NCI-H226 (cell line): ENCODE results near the gene PDZD7.

ENCODE experiments used
- DNase-seq: peaks from one replicate; pipeline ENCODE4 v3.0.0-alpha.2; 2015

The PDZD7 gene

GRCh38 chr10:101060951-101061623 lies 30.2 kb upstream of the PDZD7 start:
- peak; percentile 62 for DNase-seq

DNA sequence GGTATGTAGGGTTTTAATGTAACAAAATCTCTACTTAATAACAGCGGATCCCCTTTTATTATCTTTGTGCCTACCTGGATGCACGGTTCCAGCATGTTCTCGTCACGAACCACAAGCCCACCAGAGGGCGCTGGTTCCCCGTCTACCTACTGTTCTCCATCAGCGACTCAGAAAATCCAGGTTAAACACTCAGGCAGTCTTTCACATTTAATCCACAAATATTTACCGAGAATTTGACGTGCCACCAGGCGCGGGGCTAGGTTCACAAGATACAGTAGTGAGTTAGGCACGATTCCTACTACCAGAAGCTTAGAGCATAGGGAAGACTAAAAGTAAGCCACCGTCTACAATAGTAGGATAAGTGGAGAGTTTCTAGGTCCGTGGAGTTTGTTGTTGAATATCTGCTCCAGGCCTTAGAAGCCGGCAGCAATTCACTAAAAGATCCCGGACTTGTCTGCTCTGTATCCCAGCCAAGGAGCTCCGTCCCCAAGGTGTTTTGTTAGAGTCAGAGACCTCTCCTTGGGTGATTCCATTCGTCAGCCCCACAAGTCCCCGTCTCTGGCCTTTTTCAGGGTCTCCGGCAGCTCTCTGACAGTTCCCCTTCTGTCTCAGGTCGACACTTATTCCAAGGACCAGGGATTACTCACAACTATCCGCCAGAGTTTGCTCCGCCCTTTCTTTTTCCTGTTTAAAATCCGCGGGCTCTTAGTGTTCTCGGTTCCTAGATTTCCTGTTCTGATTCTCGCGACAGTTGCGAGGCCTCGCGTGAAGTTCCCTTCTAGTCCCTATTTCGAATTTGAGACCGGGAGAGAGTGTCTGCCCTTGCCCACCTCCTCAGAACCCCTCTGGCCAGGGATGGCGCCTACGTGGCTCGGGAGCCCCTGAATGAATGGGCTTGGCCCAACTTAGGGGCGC lies 29.4 kb upstream of the PDZD7 start:
- DNase-seq, result peak; percentile 91

GRCh38 chr10:101056365-101057151 lies 25.6 kb upstream of the PDZD7 start:
- DNase-seq, result no peak

DNA sequence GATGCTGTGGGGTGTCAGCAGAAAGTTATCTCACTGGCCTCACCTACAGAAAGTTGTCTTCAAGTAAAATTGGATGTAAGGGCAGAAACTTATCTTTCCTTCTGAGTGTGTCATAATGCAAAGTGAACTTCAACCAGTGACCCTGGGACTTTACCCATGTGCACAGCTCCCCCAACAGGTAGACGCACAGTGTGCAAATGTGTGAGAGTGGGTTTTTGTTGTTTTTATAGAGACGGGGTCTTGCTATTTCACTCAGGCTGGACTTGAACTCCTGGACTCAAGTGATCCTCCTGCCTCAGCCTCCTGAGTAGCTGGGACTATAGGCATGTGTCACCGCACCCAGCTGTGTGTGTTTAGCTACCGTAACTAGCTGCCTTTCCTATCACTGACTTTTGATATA lies 24.5 kb upstream of the PDZD7 start:
- no peak for DNase-seq

GRCh38 chr10:101054876-101055275 lies 23.9 kb upstream of the PDZD7 start:
- no peak for DNase-seq

GRCh38 chr10:101054351-101054750 lies 23.4 kb upstream of the PDZD7 start:
- no peak for DNase-seq

DNA sequence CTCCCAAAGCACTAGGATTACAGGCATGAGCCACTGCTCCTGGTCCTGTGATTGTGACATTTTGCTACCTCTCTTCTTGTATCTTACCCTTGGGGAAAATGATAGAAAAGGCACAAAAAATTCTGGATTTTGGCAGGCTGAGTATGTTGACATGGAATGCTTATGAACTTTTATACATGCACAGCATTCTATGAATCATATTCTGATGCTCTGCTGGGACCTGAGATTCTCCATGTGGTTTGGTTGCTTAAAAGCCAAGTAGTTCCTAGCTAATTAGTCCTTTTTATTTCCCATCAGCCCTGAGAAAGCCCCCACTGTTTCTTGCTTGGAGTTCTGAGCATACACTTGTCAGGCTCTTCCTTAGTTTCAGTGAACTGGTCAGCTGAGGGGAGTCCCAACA lies 22.6 kb upstream of the PDZD7 start:
- DNase-seq, result no peak

DNA sequence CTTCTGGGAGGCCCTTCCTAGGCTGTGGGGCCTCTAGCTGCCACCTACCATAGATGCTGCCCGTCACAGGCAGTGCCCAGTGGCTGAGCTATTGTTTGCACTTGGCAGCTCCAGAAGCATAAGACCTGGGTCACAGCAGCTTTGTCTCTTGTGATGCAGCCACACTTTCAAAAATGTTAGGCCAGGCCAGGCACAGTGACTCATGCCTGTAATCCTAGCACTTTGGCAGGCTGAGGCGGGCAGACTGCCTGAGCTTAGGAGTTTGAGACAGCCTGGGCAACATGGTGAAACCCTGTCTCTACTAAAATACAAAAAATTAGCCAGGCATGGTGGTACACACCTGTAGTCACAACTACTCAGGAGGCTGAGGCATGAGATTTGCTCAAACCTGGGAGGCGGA lies 21.4 kb upstream of the PDZD7 start:
- peak; percentile 39 for DNase-seq

DNA sequence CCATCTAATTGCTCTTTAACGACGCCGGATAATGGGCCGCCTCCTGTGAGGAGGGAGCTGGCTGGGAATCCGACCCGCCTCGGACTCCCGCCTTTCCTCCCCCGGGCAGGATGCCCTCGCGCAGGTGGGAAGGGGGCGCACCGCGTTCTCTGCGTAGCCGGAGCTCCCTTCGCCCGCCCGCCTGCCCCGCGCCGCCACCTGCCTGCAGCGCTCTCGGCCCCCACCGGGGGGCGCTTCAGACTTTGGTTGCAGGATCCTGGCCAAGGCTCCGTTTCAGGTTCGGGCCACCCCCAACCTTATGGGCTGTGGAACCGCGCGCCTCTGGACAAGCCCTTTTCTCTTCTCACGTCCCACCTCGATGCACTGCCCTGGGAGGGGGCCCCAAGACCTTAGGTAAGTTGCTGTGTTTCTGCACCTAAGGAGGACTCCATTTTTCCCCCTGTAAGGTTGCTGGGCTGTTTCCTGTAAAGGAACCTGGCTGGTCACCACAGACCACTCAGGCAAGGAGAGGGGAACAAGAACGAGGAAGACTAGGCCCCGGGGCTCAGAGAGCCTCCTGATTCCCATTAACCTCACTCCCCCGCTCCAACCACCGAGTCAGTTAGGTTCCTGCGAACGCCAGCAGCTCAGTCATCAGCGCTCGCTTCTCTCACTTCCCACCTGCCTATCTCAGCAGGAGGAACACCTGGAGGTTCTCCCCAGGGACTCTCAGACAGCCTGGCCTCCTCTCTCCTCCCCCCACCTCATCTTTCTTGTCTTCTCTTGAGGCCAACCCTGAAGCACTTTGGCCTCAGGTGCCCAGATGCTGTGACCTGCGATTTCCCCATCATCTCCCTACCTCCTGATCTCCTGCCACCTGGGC lies 19.5 kb upstream of the PDZD7 start:
- peak; percentile 38 for DNase-seq

DNA sequence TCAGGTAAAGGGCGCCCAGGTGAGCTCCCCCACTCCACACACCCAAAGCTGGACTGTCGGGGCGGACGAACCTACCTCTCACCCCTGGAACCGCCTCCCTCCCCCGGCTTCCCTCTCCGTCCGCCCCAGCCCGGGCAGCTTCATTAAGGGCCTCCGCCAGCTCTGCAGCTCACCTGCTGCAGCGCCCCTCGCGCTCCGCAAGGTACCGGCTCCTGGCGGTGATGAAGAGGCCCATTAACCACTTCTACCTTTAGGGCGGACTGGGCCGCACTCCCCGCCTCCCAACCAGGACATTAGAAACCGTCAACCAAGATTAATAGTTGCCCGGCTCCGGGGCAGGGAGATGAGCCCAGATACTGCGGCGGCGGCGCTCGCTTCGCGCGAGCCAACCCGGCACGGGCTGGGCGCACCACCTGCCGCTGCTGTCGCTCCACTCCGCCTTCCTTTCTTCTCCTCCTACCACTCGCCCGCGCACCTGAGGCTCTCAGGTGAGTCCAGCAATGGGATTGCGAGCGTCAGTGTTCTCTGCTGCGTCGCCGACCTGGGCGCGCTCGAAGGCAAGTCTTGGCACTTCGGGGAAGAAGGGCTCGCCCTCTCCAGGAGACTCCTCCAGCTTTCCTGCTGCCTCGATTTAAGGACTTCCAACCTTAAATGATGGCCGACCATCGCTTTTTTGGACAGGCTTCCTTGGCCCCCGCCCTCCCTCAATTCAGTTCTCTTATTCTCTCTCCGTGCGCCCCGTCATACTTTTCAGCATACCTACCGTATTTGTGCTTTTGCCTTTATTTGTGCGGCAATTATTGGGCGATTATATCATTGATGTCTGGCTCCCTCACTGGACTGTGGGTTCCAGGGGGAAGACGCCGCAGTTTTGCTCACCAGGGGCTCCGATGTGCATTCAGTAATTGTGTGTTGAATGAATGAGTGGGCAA lies 17.3 kb upstream of the PDZD7 start:
- no peak for DNase-seq

DNA sequence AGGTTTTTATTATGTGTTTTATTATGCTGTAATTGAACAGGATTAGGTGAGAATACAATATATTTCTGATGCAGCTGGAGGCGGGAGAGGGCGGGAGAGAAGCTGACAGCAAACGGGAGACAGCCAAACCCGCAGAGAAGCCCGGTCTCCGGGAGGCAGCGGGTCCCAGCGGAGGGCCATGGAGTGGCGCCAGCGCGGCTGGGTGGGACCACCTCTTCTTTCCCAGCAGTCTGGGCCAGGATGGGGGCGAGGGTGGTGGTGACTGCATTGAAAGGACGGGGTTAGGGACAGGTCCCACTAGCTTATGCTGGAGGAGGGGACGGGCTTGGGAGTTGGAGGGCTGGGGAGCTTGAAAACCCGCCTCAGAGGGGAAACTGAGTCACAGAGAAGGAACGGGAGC lies 16.3 kb upstream of the PDZD7 start:
- no peak for DNase-seq

DNA sequence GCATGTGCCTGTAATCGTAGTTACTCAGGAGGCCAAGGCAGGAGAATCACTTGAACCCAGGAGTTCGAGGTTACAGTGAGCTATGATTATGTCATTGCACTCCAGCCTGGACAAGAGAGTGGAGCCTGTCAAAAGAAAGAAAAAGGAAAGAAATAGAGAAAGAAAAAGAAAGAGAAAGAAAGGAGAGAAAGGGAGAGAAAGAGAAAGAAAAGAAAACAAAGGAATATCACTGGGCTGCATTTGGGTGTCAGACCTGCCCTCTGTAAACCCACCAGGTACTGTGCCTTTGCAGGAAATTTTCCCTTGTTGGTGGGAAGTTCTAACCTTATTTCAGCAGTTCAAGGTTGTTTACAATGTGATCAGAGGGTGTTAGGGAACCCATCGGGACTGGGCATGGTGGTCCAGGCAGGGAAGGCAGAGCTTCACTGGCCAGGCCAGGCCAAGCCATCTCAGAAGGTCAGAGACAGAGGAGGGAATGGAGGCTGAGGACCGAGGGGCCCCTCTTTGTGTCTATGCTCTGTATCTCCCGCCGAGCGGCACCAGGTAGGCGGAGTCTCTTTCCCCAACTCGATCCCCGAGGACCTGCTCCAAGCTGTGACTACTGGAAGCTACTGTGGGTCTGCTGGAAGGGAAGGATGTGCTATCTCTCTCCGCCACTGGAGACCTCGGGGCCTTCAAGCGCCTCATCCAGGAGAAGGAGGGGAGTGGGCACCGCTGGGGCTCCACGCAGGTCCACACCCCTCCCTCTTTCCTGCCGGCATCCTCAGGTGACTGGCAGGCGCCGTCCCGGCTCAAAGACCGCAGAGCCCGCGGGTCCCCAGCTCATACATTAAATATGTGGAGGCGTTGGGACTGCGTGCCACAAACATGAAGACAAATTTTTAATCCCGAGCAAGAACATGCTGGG lies 15.7 kb upstream of the PDZD7 start:
- DNase-seq, result no peak

DNA sequence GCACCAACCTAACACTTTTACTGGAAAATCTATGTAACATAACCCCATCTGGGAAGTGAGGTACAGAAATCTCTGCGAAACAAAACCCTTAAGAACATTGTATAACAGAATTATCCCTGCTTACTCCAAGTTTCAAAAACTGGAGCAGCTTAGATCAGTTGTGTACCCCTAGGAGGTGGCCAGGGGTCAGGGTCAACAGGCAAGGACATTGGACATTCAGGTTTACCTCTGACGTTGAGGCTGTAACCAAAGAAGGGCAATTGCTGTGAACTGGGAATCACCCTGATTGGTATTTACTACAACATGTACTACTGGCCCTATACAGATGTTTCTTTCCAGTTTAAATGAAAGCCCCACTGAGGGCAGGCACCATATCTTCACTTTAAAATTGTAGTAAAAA lies 13.2 kb upstream of the PDZD7 start:
- DNase-seq, result no peak

- no peak for DNase-seq
Measured at GRCh38 chr10:101043363-101043707, 12.4 kb upstream of the PDZD7 start.

GRCh38 chr10:101042667-101043362 lies 11.9 kb upstream of the PDZD7 start:
- peak; percentile 98 for DNase-seq

DNA sequence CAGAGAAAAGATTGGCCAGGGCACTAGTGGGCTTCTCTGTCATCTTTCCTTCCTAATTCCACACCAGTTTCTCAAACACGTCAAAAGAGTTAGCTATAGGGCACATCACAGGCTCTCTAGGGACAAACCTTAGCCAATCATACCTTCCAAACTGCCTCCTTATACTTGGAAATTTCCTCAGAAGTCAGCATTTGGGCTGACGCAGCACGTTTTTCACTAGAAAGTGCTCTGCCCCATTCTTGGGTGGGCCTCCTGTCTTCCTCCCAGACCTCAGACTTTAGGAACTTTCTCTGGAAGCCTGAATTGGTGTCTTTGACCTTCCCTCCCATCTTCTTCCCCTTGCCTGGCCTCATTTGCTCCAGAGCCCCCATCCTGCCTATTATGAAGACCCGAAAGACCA lies 11.2 kb upstream of the PDZD7 start:
- no peak for DNase-seq

- peak; percentile 57 for DNase-seq
Measured at GRCh38 chr10:101041252-101041761, 10.4 kb upstream of the PDZD7 start.

- no peak for DNase-seq
Measured at GRCh38 chr10:101040851-101041250, 9.9 kb upstream of the PDZD7 start.

- no peak for DNase-seq
Measured at GRCh38 chr10:101040061-101040460, 9.1 kb upstream of the PDZD7 start.

- no peak for DNase-seq
Measured at GRCh38 chr10:101038484-101038883, 7.6 kb upstream of the PDZD7 start.
